Lung microvascular endothelial cell (primary cell): ENCODE results near the gene TCF7L2. TPM values are rescaled to one million over a fixed set of nuclear protein-coding genes. Genes with fewer than 3 reads are reported as not detected.

Experiments used
- DNase-seq, 2 donors: peaks; one replicate each; pipeline versions ENCODE4 v3.0.0 to v3.0.0-alpha.2; 2010; ENCODE audit warnings: low read depth in 2 of 2
- total RNA-seq: library from RNA; depleted of rRNA; stranded (reverse); fragments of >200 nt; gene quantifications from 2 replicates; pipeline ENCODE4 v1.2.1, GENCODE V29; 2014

TCF7L2 gene
- total RNA-seq, 1 donor from 2014 or later: 1.8 TPM

DNA sequence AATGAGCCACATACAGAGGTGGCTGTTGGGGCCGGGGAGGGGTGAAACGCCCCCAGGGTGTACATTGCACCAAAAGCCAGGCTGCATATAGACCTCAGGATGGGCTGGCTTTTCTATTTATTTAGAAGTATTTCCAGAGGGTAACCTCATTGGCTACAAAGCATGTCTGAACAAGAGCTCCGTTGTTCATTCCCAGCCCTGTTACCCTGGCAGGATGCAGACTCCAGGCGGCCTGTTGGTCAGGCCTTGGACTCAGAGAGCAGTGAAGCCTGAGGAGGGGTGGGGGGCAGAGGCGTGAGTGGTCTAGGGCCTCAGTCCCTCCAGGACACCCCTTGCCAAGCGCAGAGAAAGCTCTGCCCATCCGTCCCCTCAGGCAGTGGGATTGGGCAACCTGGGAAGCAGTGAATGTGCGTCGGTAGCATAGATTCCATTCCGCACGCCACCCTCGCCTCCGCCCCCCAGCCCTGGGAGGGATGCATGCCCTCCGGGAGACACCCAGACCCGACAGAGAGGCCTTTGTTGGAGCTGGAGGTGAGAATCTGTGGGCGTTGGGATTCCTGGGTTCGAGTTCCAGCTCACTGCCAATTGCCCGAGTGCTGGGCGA lies 41.9 kb downstream of the TCF7L2 start:
- no peak for DNase-seq

- DNase-seq: no peak
Observed at GRCh38 chr10:112996462-112996861, 46.4 kb downstream of the TCF7L2 start.

GRCh38 chr10:112999102-112999501 lies 49.1 kb downstream of the TCF7L2 start:
- DNase-seq: no peak

- DNase-seq: peak in 1 of 2 donors; percentile 42
Observed at GRCh38 chr10:113000442-113000841, 50.4 kb downstream of the TCF7L2 start.

GRCh38 chr10:113000876-113001598 lies 51.0 kb downstream of the TCF7L2 start:
- no peak for DNase-seq

DNA sequence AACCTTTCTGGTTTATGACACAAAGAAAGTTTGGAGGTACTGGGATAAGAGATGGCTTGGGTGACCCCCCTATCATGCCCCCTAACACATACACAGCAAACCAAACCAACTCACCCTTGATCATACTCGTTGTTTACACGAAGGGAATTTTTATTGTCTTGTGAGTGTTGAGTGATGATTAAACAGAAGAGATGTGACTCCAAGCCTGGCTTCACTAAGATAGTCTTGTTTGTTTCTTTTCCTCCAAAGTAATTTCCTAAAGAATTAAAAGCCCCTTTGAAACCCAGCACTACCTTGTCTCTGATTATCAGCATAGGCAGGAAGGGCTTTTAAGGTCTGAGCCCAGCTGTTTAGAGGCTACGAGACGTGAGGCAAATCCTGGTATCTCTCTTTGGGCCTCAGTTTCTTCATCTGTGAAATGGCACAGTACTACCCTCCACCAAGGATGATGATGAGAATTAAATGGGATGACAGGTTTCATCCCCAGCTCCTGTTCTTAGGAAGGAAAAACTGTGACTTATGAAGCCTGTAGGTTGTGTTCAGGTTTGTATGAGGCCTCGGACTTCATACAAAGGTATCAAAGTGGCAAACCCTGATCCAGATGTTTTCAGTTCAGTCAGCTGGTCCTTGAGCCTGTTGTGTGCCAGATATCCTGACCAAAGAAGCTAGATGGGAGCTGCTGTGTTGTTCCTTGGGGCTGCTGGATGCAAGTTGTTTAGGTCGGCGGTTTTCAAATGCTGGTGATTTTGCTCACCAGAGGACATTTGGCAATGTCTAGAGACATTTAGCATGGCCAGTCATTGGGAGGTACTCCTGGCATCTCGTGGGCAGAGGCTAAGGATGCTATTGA lies 51.8 kb downstream of the TCF7L2 start:
- no peak for DNase-seq

- no peak for DNase-seq
Observed at GRCh38 chr10:113002449-113002777, 52.4 kb downstream of the TCF7L2 start.

DNA sequence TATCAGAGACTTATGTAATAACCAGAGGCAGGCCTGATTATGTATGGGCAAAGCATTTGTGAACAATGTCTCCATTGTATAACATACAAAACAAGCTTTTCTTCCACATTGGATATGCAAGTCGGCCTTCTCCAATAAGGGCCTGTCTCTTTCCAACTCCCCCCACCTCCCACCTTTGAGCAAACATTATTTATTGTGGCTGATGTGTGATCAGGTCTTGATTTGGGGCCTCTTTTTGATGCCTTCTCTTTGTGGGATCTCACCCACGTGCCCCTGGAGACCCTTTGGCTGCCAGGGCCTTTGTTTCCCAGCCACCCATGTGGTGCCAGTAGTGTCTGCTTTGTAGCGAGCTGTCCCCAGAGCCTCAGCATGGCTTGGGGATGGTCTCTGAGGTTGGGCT lies 53.0 kb downstream of the TCF7L2 start:
- no peak for DNase-seq

- DNase-seq: no peak
Observed at GRCh38 chr10:113004069-113004618, 54.1 kb downstream of the TCF7L2 start.

- DNase-seq: no peak
Observed at GRCh38 chr10:113005380-113005779, 55.3 kb downstream of the TCF7L2 start.

DNA sequence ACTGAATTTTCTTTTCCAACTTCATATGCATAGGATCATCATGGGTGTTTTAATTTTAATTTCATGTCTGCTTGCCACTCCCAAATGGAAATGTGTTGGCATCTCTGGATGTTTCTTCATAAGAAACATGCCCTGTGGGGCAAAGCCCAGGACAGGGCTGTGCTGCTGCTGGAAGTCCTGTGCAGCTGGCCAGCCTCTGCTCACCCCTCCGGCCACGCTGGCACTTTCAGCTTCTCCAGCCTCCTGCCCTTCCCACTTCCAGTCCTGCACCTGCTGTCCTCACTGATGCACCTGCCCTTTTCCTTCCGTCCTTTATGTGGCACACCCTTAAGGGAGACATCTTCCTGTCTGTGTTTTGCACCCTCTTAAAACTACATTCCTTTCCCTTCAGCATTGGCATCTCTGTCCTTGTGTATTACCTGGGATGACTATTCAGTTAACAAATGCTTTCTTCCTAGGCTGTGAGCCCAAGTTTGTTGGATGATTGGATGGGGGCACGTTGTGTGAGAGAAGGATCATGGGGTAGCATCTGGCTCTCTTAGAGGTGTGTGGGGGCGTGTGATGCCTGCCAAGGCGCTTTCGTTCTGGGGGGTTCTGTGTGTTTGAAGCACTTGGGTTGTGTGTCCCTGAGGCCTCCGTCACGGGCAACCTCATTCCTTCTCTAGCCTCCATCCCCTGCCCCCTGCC lies 56.8 kb downstream of the TCF7L2 start:
- DNase-seq: no peak

GRCh38 chr10:113007343-113007771 lies 57.3 kb downstream of the TCF7L2 start:
- DNase-seq: no peak

DNA sequence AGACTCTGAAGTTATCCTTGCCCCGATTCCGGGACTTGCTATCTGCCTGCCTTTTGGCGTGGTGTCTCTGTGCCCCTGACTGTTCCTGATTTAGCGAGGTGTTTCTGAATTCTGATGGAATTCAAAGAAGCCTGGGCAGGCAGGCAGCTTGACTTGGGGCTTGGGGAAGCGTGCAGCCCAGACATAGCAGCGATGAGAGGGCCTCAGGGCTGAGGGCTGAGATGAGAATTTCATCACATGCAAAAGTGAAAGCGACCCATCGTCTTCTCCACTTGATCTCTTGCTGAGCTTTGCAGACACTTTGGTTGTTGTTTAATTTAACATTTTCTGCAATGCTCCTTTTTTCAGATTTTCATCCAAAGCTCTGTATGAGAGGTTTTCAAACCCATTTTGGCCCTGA lies 57.8 kb downstream of the TCF7L2 start:
- no peak for DNase-seq

- no peak for DNase-seq
Observed at GRCh38 chr10:113011592-113012374, 61.7 kb downstream of the TCF7L2 start.

- no peak for DNase-seq
Observed at GRCh38 chr10:113015201-113015600, 65.2 kb downstream of the TCF7L2 start.

- no peak for DNase-seq
Observed at GRCh38 chr10:113017376-113017775, 67.3 kb downstream of the TCF7L2 start.

DNA sequence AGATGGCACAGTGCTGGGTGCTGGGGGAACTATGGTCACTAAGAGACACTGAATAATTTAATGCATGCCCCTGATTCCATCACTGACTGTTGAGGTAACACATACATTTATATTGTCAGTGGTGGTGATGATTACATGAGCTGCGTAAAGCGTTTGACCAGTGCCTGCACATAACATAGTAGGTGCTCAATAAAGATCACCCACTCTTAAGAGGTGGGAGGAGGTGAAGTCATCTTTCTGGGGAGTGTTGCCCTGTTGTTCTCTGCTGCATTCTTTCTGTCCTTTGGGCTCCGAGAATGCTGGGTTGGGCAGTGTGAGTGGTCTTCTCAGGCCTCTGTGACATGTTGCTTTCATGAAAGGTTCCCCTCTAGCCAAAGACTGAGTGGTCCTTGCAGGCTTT lies 68.0 kb downstream of the TCF7L2 start:
- no peak for DNase-seq

DNA sequence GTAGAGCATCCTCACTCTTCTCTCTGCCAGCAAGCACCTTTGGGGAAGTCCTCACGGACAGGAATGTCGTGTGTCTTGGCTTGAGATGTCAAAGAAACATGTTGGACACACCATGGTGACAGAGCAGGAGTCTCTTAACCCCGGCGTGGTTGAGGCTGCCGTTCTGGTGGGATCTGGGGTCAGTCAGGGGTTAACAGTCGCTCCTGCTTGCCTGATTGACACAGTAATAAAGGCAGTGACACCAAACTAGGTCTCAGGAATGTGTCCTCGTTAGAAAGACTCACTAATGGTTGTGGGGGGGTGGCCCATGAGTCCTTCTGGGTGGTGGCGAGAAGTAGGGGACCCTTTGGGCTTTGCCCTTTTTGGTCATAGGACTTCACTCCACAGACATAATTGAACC lies 69.0 kb downstream of the TCF7L2 start:
- DNase-seq: no peak

DNA sequence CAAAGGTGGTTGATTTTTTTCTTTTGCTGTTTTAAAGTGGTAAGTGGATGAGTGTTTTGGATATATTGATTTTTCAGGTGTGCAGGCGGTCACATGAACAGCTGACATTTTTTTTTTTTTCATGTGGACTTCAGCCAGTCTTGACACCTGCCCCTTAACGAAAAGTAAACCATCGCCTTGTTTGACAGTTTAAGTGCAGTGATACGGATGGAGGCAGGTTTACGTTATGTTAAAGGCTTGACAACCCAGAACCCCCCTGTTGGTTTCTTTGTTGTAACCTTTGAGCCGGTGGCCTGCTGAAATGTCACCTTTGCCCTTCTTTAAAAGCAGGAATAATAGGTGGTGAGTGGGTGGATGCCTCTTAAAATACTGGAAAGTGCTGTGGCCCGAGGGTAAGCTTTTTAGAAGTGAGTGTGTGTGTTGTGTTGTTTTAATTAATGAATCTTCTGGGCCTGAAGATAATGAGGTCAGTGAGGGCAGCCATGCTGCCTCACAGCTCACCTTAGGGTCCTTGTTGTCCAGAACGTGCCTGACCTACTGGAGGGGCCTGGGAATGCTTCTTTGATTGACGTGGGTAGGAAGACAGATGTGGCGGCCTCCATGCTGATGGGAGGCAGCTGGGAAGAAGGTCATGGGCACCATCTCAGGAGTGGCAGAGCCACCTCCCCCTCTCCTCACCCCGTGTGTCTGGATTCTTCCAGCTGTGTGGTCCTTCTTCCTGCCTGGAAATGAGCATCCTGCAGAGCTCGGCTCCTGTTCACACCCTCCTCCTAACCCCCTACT lies 69.8 kb downstream of the TCF7L2 start:
- DNase-seq: no peak

DNA sequence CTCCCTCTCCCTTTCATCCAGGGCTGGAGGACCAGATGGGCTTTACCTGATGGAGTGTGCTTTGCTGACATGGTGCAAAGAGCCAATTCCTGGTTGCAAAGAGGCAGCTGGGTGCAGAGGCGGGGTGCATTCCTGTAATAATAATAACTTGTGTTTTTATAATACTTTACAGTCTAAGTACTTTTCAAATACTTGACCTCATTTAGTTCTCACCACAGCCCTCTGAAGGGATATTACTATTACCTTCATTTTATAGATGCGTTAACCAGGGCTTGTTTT lies 70.4 kb downstream of the TCF7L2 start:
- DNase-seq: no peak
